GM12864 (cell line): ENCODE results near the gene SIPA1.
"Not testable (repeated sequence)": the region's sequence is repeated elsewhere in the genome, so short reads cannot be mapped to it uniquely, and the experiment has no call there.

Experiments
- DNase-seq: peaks from one replicate; pipeline ENCODE4 v3.0.0-alpha.2; 2011; ENCODE audit warnings: low read depth
- H3K4me3 ChIP-seq: 2 replicates; pipeline ENCODE4 v1.5.1; 2011; ENCODE audit warnings: mild to moderate bottlenecking, low read depth, low read length, control low read depth
- TF ChIP-seq, protein P1 (sequence below): IDR thresholded peaks from 2 replicates; pipeline ENCODE4 v1.5.1; 2011; ENCODE audit warnings: low read depth, mild to moderate bottlenecking, moderate library complexity, low read length, control low read depth, inconsistent platforms; ENCODE audit errors: missing control alignments

SIPA1 gene

DNA sequence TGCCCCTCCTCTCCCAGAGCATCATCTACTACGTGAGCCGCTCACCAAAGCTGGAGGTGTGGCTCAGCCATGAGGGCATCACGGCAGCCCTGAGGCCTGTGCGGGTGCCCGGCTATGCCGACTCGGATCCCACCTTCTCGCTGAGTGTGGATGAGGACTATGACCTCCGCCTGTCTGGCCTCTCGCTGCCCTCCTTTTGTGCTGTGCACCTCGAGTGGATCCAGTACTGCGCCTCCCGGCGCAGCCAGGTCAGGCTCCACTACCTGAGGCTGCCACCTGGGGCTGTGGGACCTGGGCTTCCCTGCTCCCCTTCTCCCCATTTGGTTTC lies 3.8 kb upstream of the SIPA1 start:
- no peak overlapping the region for H3K4me3 ChIP-seq
- no peak for DNase-seq
- TF ChIP-seq, protein P1, sequence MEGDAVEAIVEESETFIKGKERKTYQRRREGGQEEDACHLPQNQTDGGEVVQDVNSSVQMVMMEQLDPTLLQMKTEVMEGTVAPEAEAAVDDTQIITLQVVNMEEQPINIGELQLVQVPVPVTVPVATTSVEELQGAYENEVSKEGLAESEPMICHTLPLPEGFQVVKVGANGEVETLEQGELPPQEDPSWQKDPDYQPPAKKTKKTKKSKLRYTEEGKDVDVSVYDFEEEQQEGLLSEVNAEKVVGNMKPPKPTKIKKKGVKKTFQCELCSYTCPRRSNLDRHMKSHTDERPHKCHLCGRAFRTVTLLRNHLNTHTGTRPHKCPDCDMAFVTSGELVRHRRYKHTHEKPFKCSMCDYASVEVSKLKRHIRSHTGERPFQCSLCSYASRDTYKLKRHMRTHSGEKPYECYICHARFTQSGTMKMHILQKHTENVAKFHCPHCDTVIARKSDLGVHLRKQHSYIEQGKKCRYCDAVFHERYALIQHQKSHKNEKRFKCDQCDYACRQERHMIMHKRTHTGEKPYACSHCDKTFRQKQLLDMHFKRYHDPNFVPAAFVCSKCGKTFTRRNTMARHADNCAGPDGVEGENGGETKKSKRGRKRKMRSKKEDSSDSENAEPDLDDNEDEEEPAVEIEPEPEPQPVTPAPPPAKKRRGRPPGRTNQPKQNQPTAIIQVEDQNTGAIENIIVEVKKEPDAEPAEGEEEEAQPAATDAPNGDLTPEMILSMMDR = no peak

DNA sequence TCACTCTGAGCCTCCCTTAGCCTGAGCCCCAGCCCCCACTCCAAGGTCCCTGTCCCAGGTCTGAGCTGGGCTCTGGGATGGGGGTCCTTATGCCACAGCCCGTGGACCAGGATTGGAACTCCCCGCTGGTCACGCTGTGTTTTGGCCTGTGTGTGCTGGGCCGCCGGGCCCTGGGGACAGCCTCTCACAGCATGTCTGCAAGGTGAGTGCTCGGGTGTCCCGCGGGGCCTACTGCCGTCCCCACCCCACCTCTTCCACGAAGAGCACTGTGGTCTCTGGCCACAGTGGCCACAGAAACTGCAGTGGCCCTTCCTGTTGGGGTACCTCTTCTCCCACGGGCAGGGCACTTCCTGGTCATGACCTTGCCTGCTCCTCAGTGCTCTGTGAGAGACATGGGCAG lies 3.5 kb upstream of the SIPA1 start:
- DNase-seq = no peak
- H3K4me3 ChIP-seq = no peak overlapping the region
- TF ChIP-seq, protein P1 = no peak

DNA sequence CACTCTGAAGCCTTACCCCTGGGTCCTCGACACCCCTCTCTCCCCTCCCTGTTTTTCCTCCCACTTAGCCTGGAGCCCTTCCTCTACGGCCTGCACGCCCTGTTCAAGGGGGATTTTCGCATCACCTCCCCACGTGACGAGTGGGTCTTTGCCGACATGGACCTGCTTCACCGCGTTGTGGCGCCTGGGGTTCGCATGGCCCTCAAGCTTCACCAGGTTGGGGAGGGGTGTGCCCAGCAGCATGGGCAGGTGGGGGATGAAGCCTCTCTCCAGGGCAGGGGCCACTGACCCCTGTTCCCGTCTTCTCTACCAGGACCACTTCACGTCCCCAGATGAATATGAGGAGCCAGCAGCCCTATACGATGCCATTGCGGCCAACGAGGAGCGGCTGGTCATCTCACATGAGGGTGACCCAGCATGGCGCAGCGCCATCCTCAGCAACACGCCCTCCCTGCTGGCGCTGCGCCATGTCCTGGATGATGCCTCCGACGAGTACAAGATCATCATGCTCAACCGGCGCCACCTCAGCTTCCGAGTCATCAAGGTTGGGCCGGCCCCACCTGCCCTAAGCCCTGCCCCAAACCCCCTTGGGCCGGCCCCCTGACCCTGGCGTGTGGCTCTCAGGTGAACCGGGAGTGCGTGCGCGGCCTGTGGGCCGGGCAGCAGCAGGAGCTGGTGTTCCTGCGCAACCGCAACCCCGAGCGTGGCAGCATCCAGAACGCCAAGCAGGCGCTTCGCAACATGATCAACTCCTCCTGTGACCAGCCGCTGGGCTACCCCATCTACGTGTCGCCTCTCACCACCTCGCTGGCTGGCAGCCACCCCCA lies 2.8 kb upstream of the SIPA1 start:
- no peak overlapping the region for H3K4me3 ChIP-seq
- TF ChIP-seq, protein P1 = no peak
- DNase-seq = no peak

DNA sequence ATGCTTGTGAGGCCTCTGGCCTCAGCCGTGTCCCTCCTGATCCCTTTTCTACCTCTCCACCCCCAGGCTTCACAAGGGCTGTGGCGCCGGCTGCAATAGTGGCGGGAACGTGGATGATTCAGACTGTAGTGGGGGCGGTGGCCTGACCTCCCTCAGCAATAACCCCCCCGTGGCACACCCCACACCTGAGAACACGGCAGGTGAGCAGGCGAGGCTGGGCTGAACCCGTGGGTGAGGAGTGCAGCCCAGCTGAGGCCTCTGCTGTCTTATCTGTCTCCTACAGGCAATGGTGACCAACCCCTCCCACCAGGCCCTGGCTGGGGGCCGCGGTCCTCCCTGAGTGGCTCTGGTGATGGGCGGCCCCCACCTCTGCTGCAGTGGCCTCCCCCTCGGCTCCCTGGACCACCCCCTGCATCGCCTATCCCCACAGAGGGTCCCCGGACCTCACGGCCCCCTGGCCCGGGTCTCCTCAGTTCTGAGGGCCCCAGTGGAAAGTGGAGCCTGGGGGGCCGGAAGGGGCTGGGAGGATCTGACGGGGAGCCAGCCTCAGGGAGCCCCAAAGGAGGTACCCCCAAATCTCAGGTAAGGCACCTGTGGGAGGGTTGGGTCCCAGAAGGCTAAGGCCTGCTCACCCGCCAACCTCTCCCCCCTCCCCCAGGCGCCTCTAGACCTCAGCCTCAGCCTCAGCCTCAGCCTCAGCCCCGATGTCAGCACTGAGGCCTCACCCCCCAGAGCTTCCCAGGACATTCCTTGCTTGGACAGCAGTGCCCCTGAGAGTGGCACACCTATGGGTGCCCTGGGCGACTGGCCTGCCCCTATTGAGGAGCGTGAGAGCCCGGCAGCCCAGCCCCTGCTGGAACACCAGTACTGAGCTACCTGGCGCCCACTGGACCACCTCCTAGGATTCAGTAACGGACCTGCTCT lies 1.5 kb upstream of the SIPA1 start:
- DNase-seq = no peak
- TF ChIP-seq, protein P1 = no peak
- no peak overlapping the region for H3K4me3 ChIP-seq

DNA sequence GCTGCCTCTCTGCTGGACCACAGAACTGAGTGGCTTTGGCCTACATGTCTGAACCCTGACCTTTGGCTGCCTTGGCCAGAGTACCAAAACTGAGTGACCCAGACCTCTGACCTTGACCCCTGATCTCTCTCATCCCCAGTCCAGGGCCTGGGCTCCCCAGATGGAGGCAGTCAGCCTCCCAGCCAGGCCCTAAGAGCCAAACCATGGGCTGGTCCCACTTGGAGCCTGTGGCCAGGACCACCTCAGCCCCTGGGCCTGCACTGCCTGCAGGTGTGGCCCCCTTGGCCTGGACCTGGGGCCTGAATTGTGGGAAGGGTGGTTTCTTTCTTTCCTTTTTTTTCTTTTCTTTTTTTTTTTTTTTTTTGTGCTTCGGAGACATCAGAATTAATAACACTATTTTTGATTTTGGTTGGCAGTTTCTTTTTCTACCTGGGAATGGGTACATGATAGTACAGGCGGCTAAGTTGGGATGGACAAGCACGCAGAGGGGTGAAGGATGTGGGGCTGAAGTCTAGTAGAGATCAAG lies 806 bp upstream of the SIPA1 start:
- no peak for DNase-seq
- TF ChIP-seq, protein P1 = no peak
- H3K4me3 ChIP-seq = no peak overlapping the region; the same call in 1 of the 2 replicates

DNA sequence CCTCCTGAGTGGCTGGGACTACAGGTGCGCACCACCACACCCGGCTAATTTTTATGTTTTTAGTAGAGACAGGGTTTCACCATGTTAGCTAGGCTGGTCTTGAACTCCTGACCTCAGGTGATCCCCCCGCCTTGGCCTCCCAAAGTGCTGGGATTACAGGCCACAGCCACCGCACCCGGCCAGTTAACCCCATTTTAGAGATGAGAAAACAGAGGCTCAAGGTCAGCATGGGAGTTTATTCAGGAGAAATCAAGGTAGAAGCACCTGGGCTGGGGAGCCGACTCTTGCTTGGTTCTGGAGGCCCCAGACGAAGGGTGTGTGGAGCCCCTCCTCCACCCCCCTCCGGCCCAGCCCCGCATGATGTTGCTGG lies 1.3 kb downstream of the SIPA1 start:
- not testable (repeated sequence) for DNase-seq
- peak overlapping the region; percentile 80 for H3K4me3 ChIP-seq
